Fibroblast of peridontal ligament (primary cell): ENCODE results near the gene TAS2R60.
A peak's percentile ranks its signal among the peaks of the same experiment; 100 is the strongest.
"Not testable (repeated sequence)": the region's sequence is repeated elsewhere in the genome, so short reads cannot be mapped to it uniquely, and the experiment has no call there.

Source experiments
- DNase-seq: peaks from one replicate; pipeline ENCODE4 v3.0.0-alpha.2; 2010; ENCODE audit errors: extremely low read depth

TAS2R60 gene

GRCh38 chr7:143477501-143478150, 34.4 kb downstream of the TAS2R60 start, which contains the start of gene TAS2R41:
TAS2R41 (plus strand) TSS chr7:143477873; CDS start chr7:143477873, 0 bp downstream.
- DNase-seq: no peak

DNA sequence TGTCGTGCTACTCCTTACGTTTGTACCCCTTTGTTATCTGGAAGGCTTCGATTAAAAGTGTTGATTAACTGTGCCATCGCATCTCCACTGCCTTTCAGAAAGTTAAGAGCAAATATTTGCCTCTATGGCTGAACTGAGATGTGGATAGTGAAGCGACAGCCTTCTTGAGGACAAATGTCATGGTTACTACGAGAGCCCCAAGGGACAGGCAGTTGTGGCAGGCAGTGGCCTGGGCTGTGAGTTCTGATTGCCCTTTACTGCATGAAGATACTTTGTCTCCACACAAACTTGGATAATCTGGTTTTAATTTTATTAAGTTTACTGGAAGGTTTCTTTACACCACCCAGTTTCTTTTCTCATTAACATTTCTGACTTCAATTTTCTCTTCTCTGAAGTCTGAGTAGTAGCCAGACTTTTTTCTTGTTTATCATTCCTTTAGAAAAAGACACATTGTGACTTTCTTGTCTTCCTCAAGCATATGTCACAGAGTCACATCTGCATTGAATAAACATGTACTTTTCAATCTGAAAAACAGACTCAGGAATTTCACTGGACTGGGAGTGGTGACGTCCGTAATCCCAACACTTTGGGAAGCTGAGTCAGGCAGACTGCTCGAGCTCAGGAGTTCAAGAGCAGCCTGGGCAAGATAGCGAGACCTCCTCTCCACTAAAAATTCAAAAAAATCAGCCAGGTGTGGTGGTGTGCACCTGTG, 36.0 kb downstream of the TAS2R60 start:
- peak; percentile 77 for DNase-seq

GRCh38 chr7:143480501-143480900, 37.2 kb downstream of the TAS2R60 start:
- DNase-seq: no peak

DNA sequence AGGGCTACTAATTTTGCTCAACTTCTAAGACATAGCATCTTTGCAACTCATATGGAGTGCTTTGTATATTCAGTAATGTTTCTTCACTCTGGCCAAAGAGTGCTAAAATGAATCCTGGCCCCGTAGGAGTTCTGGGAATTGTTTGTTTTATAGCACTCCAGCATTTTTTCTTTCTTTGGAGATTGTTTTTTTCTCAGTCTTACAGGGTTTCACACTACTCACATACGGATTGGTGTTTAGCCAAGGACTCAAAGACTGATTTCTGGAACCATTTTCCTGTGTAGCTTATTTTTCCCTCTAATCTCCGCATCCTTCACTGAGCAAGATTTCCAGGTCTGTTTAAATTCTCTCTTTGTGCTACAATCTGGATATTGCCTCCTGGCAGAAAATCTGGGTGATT, 40.9 kb downstream of the TAS2R60 start:
- DNase-seq: peak; percentile 77

- no peak for DNase-seq
These were observed 41.8 kb downstream of the TAS2R60 start for GRCh38 chr7:143485094-143485493.

DNA sequence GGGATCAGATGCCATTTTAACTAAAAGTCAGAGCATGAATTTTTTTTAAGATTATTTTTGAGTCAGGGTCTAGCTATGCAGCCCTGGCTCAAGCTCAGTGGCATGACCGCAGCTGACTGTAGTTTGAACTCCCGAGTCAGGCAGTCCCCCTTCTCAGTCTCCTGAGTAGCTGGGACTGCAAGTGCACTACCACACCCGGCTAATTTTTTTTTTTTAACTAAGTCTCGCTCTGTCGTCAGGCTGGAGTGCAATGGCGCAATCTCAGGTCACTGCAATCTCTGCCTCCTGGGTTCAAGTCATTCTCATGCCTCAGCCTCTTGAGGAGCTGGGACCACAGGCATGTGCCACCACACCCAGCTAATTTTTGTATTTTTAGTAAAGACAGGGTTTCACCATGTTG, 42.2 kb downstream of the TAS2R60 start:
- DNase-seq: peak; percentile 56

DNA sequence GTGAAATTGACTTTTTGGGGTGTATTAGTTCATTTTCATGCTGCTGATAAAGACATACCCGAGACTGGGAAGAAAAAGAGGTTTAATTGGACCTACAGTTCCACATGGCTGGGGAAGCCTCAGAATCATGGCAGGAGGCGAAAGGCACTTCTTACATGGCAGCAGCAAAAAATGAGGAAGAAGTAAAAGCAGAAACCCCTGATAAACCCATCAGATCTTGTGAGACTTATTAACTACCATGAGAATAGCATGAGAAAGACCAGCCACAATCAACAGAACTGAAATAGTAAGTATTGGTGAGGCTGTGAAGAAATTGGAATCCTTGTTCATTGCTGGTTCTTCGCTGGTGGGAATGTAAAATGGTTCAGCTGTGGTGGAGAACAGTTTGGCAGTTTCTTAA, 43.0 kb downstream of the TAS2R60 start:
- DNase-seq: not testable (repeated sequence)

GRCh38 chr7:143487061-143487460, 43.8 kb downstream of the TAS2R60 start:
- DNase-seq: no peak

GRCh38 chr7:143487566-143487965, 44.3 kb downstream of the TAS2R60 start:
- peak; percentile 73 for DNase-seq

- peak; percentile 48 for DNase-seq
These were observed 47.6 kb downstream of the TAS2R60 start for GRCh38 chr7:143490717-143491306.

DNA sequence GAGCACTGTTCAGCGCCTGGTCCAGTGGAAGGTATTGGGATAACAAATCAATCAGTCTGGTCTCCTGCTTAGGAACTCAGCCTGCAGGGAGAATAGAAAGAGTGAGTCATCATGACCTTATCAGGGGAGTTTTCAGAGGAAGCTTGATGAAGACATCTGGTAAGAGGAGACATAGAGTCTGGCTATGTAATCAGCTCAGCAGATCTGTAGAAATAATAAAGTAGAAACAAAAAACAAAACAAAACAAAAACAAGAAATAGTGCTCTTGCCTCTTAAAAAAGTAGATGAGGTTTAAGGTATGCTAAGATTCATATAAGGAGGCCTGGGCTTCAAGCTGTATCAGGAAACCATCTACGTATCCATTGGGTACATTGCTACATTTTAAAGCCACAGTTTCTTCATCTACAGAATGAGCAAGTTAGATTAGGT, 48.8 kb downstream of the TAS2R60 start:
- DNase-seq: peak; percentile 84

DNA sequence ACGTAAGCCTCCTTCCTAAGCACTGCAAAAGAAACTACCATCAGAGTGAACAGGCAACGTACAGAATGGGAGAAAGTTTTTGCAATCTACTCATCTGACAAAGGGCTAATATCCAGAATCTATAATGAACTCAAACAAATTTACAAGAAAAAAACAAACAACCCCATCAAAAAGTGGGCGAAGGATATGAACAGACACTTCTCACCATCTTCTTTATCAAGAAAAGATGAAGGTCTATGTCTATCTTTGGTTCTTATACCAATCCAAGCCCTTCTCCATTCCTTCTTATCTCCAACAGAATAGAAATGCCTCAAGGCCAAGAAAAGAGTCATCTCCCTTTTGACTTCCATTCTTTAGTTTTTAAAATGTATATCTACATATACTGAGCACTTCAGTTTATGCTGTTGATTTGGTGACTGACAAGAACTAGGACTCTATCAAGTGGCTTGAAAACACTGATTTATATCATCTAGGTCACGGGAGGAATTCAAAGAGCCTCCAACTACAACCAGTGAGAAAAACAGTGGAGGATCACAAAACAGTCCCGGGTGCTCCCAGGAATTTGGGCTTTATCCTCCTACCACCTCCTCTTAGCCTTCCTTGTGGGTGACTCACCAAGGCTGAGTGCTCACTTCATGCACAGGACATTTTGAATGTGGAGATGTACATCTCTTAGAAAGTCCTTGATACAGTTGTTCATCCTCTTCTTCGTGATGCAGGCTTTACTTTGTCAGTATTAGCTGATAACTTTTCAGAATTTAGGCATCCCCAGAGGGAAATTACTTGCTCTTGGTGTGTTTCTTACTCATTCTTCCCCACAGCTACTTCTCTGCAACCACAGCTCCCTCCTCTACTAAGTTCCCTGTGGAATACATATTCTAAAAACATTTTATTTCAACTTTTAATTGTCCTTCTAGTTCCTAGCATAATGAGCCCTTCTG, 49.8 kb downstream of the TAS2R60 start:
- peak; percentile 42 for DNase-seq

DNA sequence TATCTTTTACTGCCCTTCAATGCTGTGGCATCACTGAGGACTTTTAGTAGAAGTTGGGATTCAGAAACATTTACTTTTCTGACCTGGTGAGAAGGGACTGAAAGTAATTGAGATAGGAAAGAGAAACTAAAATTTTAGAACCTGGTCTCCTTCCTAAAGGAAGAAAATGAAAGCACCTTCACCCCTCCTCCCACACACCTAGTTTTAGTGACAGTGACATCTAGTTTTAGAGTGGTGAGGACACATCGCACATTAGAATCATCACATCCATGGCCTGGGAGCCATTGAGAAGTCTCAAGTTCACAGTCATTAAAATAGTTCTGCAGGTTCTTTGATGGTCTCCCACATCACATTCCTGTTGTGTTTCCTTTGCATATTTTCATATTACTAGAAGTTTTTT, 50.5 kb downstream of the TAS2R60 start:
- DNase-seq: no peak
